ENCODE measurements around the gene SECTM1.
A peak's percentile ranks its signal among the peaks of the same experiment; 100 is the strongest.
"Not testable (repeated sequence)": the region's sequence is repeated elsewhere in the genome, so short reads cannot be mapped to it uniquely, and the experiment has no call there.

SECTM1 gene

GRCh38 chr17:82348866-82349265, 15.3 kb upstream of the SECTM1 start:
- peak overlapping the region; percentile 82 to 95 (median 83) for H3K27ac Mint-ChIP-seq
- peaks cover 33% of the 10 kb centered on the region for H3K4me1 Mint-ChIP-seq
- peaks cover 3% of the 10 kb centered on the region for H3K27me3 Mint-ChIP-seq (ENCODE audit: low read depth)
- TF ChIP-seq CTCF (IDR thresholded peaks at IDR 0.05; ENCODE audit: unreplicated experiment in 3 of 3), result no peak
- peak overlapping the region; percentile 7 to 54 (median 24) for H3K4me3 Mint-ChIP-seq
- H3K36me3 Mint-ChIP-seq (ENCODE audit: low read depth), result no peaks in the 10 kb centered on the region
- H3K9me3 Mint-ChIP-seq, result no peaks in the 10 kb centered on the region

- peaks cover 3% of the 10 kb centered on the region for H3K27me3 Mint-ChIP-seq (ENCODE audit: low read depth)
- H3K27ac Mint-ChIP-seq, result peak overlapping the region; percentile 82 to 95 (median 83)
- peak overlapping the region; percentile 7 to 54 (median 24) for H3K4me3 Mint-ChIP-seq
- TF ChIP-seq CTCF (IDR thresholded peaks at IDR 0.05; ENCODE audit: unreplicated experiment in 3 of 3), result no peak
- H3K9me3 Mint-ChIP-seq, result no peaks in the 10 kb centered on the region
- H3K4me1 Mint-ChIP-seq, result peaks cover 36% of the 10 kb centered on the region
- H3K36me3 Mint-ChIP-seq (ENCODE audit: low read depth), result no peaks in the 10 kb centered on the region
Observed at GRCh38 chr17:82348434-82348833, 14.9 kb upstream of the SECTM1 start.

GRCh38 chr17:82347994-82348393, 14.4 kb upstream of the SECTM1 start:
- Mint-ChIP-seq H3K4me1 (peaks cover 40% of the 10 kb centered on the region), H3K27ac (peak overlapping the region; percentile 82 to 95 (median 83))
- H3K36me3 Mint-ChIP-seq (ENCODE audit: low read depth); H3K9me3 Mint-ChIP-seq; H3K27me3 Mint-ChIP-seq (ENCODE audit: low read depth); H3K4me3 Mint-ChIP-seq: not testable (repeated sequence)

- Mint-ChIP-seq H3K4me3 (no peak overlapping the region), H3K36me3 (ENCODE audit: low read depth) (peaks cover 3% of the 10 kb centered on the region), H3K4me1 (peaks cover 42% of the 10 kb centered on the region), H3K27ac (peak overlapping the region; percentile 34 to 82 (median 61)), H3K27me3 (ENCODE audit: low read depth) (no peaks in the 10 kb centered on the region), H3K9me3 (peaks cover 7% of the 10 kb centered on the region)
- TF ChIP-seq CTCF (IDR thresholded peaks at IDR 0.05; ENCODE audit: unreplicated experiment in 3 of 3), result no peak
Observed at GRCh38 chr17:82346342-82347300, 13.1 kb upstream of the SECTM1 start.

- Mint-ChIP-seq H3K27ac (peak overlapping the region in 2 of 3 experiments; percentile 87 to 91), H3K36me3 (ENCODE audit: low read depth) (peaks cover 3% of the 10 kb centered on the region), H3K4me3 (no peak overlapping the region), H3K9me3 (peaks cover 11% of the 10 kb centered on the region), H3K27me3 (ENCODE audit: low read depth) (peaks cover 3% of the 10 kb centered on the region), H3K4me1 (peaks cover 37% of the 10 kb centered on the region)
- TF ChIP-seq CTCF (IDR thresholded peaks at IDR 0.05; ENCODE audit: unreplicated experiment in 3 of 3), result no peak
Observed at GRCh38 chr17:82345151-82345976, 11.8 kb upstream of the SECTM1 start.

All from nephron (organoid).